ENCODE measurements around the gene ZNF324B.

Gene ZNF324B

GRCh38 chr19:58477130-58477529 lies 25.7 kb downstream of the ZNF324B start:
- no peak overlapping the region for H3K4me3 ChIP-seq (replicated peaks in 1 of 2; ENCODE audit: low read depth in 2 of 2, low read length in 2 of 2)
- TF ChIP-seq CTCF (IDR thresholded peaks at IDR 0.05; ENCODE audit: low read depth, low read length) = no peak
- DNase-seq (ENCODE audit: low read depth in 2 of 2) = no peak

GRCh38 chr19:58477871-58478270 lies 26.4 kb downstream of the ZNF324B start:
- DNase-seq (ENCODE audit: low read depth in 2 of 2) = no peak
- H3K4me3 ChIP-seq (replicated peaks in 1 of 2; ENCODE audit: low read depth in 2 of 2, low read length in 2 of 2) = no peak overlapping the region
- no peak for TF ChIP-seq CTCF (IDR thresholded peaks at IDR 0.05; ENCODE audit: low read depth, low read length)

GRCh38 chr19:58479303-58479702 lies 27.9 kb downstream of the ZNF324B start:
- DNase-seq (ENCODE audit: low read depth in 2 of 2) = no peak
- H3K4me3 ChIP-seq (replicated peaks in 1 of 2; ENCODE audit: low read depth in 2 of 2, low read length in 2 of 2) = no peak overlapping the region
- no peak for TF ChIP-seq CTCF (IDR thresholded peaks at IDR 0.05; ENCODE audit: low read depth, low read length)

- DNase-seq (ENCODE audit: low read depth in 2 of 2) = no peak
- TF ChIP-seq CTCF (IDR thresholded peaks at IDR 0.05; ENCODE audit: low read depth, low read length) = no peak
- no peak overlapping the region for H3K4me3 ChIP-seq (replicated peaks in 1 of 2; ENCODE audit: low read depth in 2 of 2, low read length in 2 of 2)
Observed at GRCh38 chr19:58479736-58480480, 28.5 kb downstream of the ZNF324B start.

- H3K4me3 ChIP-seq (replicated peaks in 1 of 2; ENCODE audit: low read depth in 2 of 2, low read length in 2 of 2) = no peak overlapping the region
- DNase-seq (ENCODE audit: low read depth in 2 of 2) = no peak
- TF ChIP-seq CTCF (IDR thresholded peaks at IDR 0.05; ENCODE audit: low read depth, low read length) = no peak
Observed at GRCh38 chr19:58480481-58480830, 29.0 kb downstream of the ZNF324B start.

GRCh38 chr19:58480831-58481230 lies 29.4 kb downstream of the ZNF324B start:
- H3K4me3 ChIP-seq (replicated peaks in 1 of 2; ENCODE audit: low read depth in 2 of 2, low read length in 2 of 2) = no peak overlapping the region
- no peak for DNase-seq (ENCODE audit: low read depth in 2 of 2)
- TF ChIP-seq CTCF (IDR thresholded peaks at IDR 0.05; ENCODE audit: low read depth, low read length) = no peak

- TF ChIP-seq CTCF (IDR thresholded peaks at IDR 0.05; ENCODE audit: low read depth, low read length) = no peak
- no peak overlapping the region for H3K4me3 ChIP-seq (replicated peaks in 1 of 2; ENCODE audit: low read depth in 2 of 2, low read length in 2 of 2)
- DNase-seq (ENCODE audit: low read depth in 2 of 2) = no peak
Observed at GRCh38 chr19:58482372-58482771, 30.9 kb downstream of the ZNF324B start.

Data from cardiac fibroblast (primary cell).